ENCODE data around the gene SMYD5. TPM values are rescaled to one million over a fixed set of nuclear protein-coding genes. Genes with fewer than 3 reads are reported as not detected.

SMYD5 gene
- total and polyA plus RNA-seq, 2 donors (not counting 1 experiment from before 2014, with no cell fraction given) = 31.9 to 41.0 TPM

- no peak overlapping the region for H3K4me3 Mint-ChIP-seq
- no peaks in the 10 kb centered on the region for H3K4me1 ChIP-seq (ENCODE audit: control insufficient read depth in 2 of 2, insufficient read depth in 2 of 2, low read length in 2 of 2)
- no peak overlapping the region for H3K4me3 ChIP-seq (ENCODE audit: control extremely low read depth in 1 of 5, extremely low read depth in 1 of 5, insufficient read depth in 1 of 5, low read depth in 2 of 5, low read length in 4 of 5)
- ATAC-seq (ENCODE audit: low read depth) = no peak
- no peak overlapping the region for H3K9ac ChIP-seq (ENCODE audit: low read length)
- H3K9me3 Mint-ChIP-seq (ENCODE audit: insufficient read depth) = no peaks in the 10 kb centered on the region
- no peaks in the 10 kb centered on the region for H3K79me2 ChIP-seq (ENCODE audit: control insufficient read depth, insufficient read depth, low read length)
- no peak overlapping the region for H3K4me2 ChIP-seq (replicated peaks; ENCODE audit: low read depth, low read length, poor library complexity, severe bottlenecking)
- H4K20me1 ChIP-seq (ENCODE audit: control insufficient read depth, insufficient read depth, low read length, poor library complexity, severe bottlenecking) = no peaks in the 10 kb centered on the region
- no peak overlapping the region for H2AFZ ChIP-seq (ENCODE audit: insufficient read depth, low read depth, low read length, poor library complexity, severe bottlenecking)
- no peaks in the 10 kb centered on the region for H3K27me3 ChIP-seq (replicated peaks in 1 of 4; ENCODE audit: control extremely low read depth in 1 of 4, control insufficient read depth in 3 of 4, insufficient read depth in 4 of 4, low read length in 3 of 4)
- H3K27ac Mint-ChIP-seq = no peak overlapping the region
- no peaks in the 10 kb centered on the region for H3K4me1 Mint-ChIP-seq
- no peaks in the 10 kb centered on the region for H3K27me3 Mint-ChIP-seq
- no peaks in the 10 kb centered on the region for H3K9me3 ChIP-seq (ENCODE audit: control extremely low read depth in 1 of 3, control insufficient read depth in 2 of 3, insufficient read depth in 1 of 3, low read length in 2 of 3)
- DNase-seq = no peak
- H3K27ac ChIP-seq (ENCODE audit: low read length in 2 of 2) = no peak overlapping the region
- intact Hi-C loops (cut with micrococcal nuclease) = no loop called here
- ChIA-PET CTCF (no interaction called here), POLR2A (no interaction called here)
- 82% methylated on average over 4 of the region's 4 CpGs for WGBS (ENCODE audit: insufficient coverage)
- H3K36me3 ChIP-seq (replicated peaks in 1 of 2; ENCODE audit: control extremely low read depth in 1 of 2, control insufficient read depth in 1 of 2, extremely low read depth in 1 of 2, insufficient read depth in 2 of 2, low read length in 1 of 2) = peaks cover 0 to 30% of the 10 kb centered on the region in 2 experiments
- TF ChIP-seq EZH2 (IDR thresholded peaks at IDR 0.05; ENCODE audit: borderline replicate concordance, insufficient read depth, low read depth, low read length, poor library complexity, severe bottlenecking) = no peak
- TF ChIP-seq CTCF (IDR thresholded peaks at IDR 0.05) = no peak
Measured at GRCh38 chr2:73259704-73260337, 45.8 kb downstream of the SMYD5 start.

GRCh38 chr2:73260338-73260984 is 46.4 kb downstream of the SMYD5 start:
- H3K4me2 ChIP-seq (replicated peaks; ENCODE audit: low read depth, low read length, poor library complexity, severe bottlenecking) = no peak overlapping the region
- intact Hi-C loops (cut with micrococcal nuclease) = no loop called here
- H2AFZ ChIP-seq (ENCODE audit: insufficient read depth, low read depth, low read length, poor library complexity, severe bottlenecking) = no peak overlapping the region
- no peak overlapping the region for H3K27ac ChIP-seq (ENCODE audit: low read length in 2 of 2)
- H3K9me3 ChIP-seq (ENCODE audit: control extremely low read depth in 1 of 3, control insufficient read depth in 2 of 3, insufficient read depth in 1 of 3, low read length in 2 of 3) = no peaks in the 10 kb centered on the region
- TF ChIP-seq EZH2 (IDR thresholded peaks at IDR 0.05; ENCODE audit: borderline replicate concordance, insufficient read depth, low read depth, low read length, poor library complexity, severe bottlenecking) = no peak
- TF ChIP-seq CTCF (IDR thresholded peaks at IDR 0.05) = no peak
- H3K4me3 ChIP-seq (ENCODE audit: control extremely low read depth in 1 of 5, extremely low read depth in 1 of 5, insufficient read depth in 1 of 5, low read depth in 2 of 5, low read length in 4 of 5) = no peak overlapping the region
- no peaks in the 10 kb centered on the region for H3K27me3 ChIP-seq (replicated peaks in 1 of 4; ENCODE audit: control extremely low read depth in 1 of 4, control insufficient read depth in 3 of 4, insufficient read depth in 4 of 4, low read length in 3 of 4)
- H3K36me3 ChIP-seq (replicated peaks in 1 of 2; ENCODE audit: control extremely low read depth in 1 of 2, control insufficient read depth in 1 of 2, extremely low read depth in 1 of 2, insufficient read depth in 2 of 2, low read length in 1 of 2) = peaks cover 0 to 30% of the 10 kb centered on the region in 2 experiments
- POLR2A ChIA-PET = no interaction called here
- Mint-ChIP-seq H3K27ac (no peak overlapping the region), H3K9me3 (ENCODE audit: insufficient read depth) (no peaks in the 10 kb centered on the region), H3K27me3 (no peaks in the 10 kb centered on the region), H3K4me3 (no peak overlapping the region), H3K4me1 (no peaks in the 10 kb centered on the region)
- H4K20me1 ChIP-seq (ENCODE audit: control insufficient read depth, insufficient read depth, low read length, poor library complexity, severe bottlenecking) = no peaks in the 10 kb centered on the region
- no peak for DNase-seq
- ATAC-seq (ENCODE audit: low read depth) = no peak
- 91% methylated on average over 16 of the region's 17 CpGs for WGBS (ENCODE audit: insufficient coverage)
- H3K79me2 ChIP-seq (ENCODE audit: control insufficient read depth, insufficient read depth, low read length) = no peaks in the 10 kb centered on the region
- CTCF ChIA-PET = no interaction called here
- H3K9ac ChIP-seq (ENCODE audit: low read length) = no peak overlapping the region
- H3K4me1 ChIP-seq (ENCODE audit: control insufficient read depth in 2 of 2, insufficient read depth in 2 of 2, low read length in 2 of 2) = no peaks in the 10 kb centered on the region

All from B cell (primary cell).